ENCODE measurements around the gene GAK.

Gene GAK

GRCh38 chr4:905485-906338 lies 26.4 kb downstream of the GAK start:
- Mint-ChIP-seq H3K36me3 (peaks cover 21% of the 10 kb centered on the region), H3K9me3 (no peaks in the 10 kb centered on the region), H3K27ac (no peak overlapping the region), H3K4me3 (no peak overlapping the region), H3K4me1 (peaks cover 4% of the 10 kb centered on the region), H3K27me3 (no peaks in the 10 kb centered on the region)
- DNase-seq (ENCODE audit: low spot score in 2 of 2) = no peak
- no peak for ATAC-seq (ENCODE audit: low read depth)

DNA sequence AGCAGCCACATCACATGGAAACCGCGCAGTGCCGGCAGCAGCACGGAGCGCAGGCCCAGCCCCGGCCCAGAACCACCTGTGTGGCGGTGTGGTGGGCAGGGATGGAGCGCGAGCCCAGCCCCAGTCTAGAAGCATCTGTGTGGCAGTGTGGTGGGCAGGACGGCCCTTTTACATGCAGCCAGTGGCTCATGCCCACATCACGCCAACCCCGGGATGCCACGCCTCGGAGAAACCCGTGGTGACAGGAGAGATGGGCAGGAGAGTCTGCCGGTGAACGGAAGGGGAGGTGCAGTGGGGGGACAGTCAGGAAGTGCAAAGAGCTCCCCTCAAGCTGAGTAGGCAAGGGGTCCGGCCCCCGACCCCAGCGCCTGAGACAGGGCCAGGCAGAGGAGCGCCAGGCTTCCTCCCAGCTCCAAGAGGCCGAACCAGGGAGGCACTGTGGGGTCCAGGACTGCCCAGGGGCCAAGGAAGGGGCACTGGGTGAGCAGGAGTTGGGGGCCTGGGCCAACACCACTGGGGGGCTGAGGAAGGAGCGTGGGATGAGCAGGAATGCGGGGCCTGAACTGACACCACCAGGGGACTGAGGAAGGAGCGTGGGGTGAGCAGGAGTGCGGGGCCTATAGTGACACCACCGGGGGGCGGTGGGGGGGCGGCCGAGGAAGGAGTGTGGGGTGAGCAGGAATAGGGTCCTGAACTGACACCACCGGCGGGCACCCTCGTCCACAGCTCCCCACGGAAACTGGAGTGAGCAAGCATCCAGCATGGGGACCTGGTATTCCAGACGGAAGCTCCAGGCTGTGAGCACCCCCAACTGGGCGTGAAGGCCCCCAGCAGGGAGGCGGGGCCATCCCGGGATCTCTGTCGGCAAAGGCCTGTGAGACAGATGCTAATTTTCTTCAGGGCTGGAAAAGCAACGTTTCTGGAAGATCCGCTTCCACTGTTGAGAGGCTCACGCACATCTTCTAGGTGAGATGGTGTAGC lies 28.8 kb downstream of the GAK start:
- Mint-ChIP-seq H3K36me3 (peaks cover 25% of the 10 kb centered on the region), H3K27me3 (no peaks in the 10 kb centered on the region), H3K4me3 (no peak overlapping the region), H3K4me1 (peaks cover 12% of the 10 kb centered on the region), H3K27ac (peak overlapping the region; percentile 22), H3K9me3 (no peaks in the 10 kb centered on the region)
- DNase-seq (ENCODE audit: low spot score in 2 of 2) (no peak), ATAC-seq (ENCODE audit: low read depth) (peak; percentile 26)

DNA sequence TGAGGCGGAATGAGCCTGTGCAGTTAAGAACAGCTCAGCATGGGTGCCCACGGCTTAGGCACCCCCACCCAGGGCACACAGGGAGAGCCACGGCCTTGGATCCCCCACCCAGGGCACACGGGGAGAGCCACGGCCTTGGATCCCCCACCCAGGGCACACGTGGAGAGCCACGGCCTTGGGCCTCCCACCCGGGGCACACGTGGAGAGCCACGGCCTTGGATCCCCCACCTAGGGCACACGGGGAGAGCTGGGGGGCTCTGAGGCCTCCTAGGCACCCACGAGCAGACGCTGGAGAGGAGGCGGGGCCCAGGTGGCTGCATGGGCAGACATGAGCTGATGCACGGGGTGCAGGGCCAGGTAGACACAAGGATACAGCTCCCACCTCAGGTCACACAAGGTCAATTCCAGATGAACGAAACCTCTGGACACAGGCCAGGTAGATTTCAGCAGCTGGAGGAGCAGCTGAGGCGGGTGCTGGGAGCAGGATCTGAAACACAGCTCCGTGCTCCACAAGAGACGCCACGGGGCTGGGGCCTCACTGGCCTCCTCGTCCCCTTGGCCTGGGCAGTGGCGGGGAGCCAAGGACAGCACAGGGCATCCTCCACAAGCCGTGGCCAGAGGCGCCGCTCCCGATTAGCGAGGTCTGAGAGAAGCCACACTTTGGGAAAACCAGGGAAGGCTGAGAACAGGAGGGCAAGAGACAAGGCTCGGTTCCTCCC lies 30.8 kb downstream of the GAK start:
- H3K27ac Mint-ChIP-seq = no peak overlapping the region
- H3K4me3 Mint-ChIP-seq = no peak overlapping the region
- ATAC-seq (ENCODE audit: low read depth) = no peak
- H3K36me3 Mint-ChIP-seq = peaks cover 32% of the 10 kb centered on the region
- H3K27me3 Mint-ChIP-seq = no peaks in the 10 kb centered on the region
- DNase-seq (ENCODE audit: low spot score in 2 of 2) = no peak
- no peaks in the 10 kb centered on the region for H3K9me3 Mint-ChIP-seq
- H3K4me1 Mint-ChIP-seq = peaks cover 9% of the 10 kb centered on the region

DNA sequence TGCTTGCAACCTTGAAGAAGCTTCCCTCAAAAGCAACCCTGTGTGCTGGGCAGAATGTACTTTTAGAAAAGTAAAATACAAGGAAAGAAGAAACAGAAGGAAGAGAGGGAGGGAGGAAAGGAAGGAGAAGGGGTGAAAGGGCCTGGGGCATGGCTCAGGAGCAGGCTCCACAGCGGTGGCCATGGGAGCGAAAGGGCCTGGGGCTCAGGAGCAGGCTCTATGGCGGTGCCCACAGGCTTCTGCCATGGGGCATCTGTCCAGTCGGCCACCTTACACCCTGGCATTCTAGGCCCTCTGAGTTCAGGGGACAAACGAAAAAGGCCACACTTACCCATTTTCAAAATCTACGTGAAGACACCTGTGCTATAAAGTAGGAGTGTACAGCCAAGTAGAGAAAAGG lies 31.4 kb downstream of the GAK start:
- ATAC-seq (ENCODE audit: low read depth) = no peak
- H3K36me3 Mint-ChIP-seq = peaks cover 32% of the 10 kb centered on the region
- no peak overlapping the region for H3K27ac Mint-ChIP-seq
- DNase-seq (ENCODE audit: low spot score in 2 of 2) = no peak
- H3K4me3 Mint-ChIP-seq = no peak overlapping the region
- H3K27me3 Mint-ChIP-seq = no peaks in the 10 kb centered on the region
- peaks cover 9% of the 10 kb centered on the region for H3K4me1 Mint-ChIP-seq
- H3K9me3 Mint-ChIP-seq = no peaks in the 10 kb centered on the region

DNA sequence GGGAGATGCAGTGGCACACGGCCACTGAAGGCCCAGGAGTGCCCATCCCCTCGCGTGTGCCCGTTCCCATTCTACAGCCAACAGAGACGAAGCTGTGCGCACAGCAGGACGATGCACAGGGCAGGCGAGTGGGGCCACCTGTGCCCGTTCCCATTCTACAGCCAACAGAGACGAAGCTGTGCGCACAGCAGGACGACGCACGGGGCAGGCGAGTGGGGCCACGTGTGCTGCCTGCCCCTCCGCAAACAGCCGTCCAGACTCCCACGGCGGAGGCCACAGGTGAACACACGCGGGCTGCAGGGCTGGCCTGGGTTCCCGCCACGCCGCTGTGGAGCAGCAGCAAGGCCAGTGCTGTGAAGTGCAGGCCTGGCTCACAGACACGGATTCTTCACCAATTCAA lies 32.0 kb downstream of the GAK start:
- Mint-ChIP-seq H3K36me3 (peaks cover 29% of the 10 kb centered on the region), H3K27ac (no peak overlapping the region), H3K27me3 (no peaks in the 10 kb centered on the region), H3K4me3 (no peak overlapping the region), H3K9me3 (no peaks in the 10 kb centered on the region), H3K4me1 (peaks cover 9% of the 10 kb centered on the region)
- DNase-seq (ENCODE audit: low spot score in 2 of 2) = no peak
- no peak for ATAC-seq (ENCODE audit: low read depth)

GRCh38 chr4:899556-899906 lies 32.6 kb downstream of the GAK start:
- DNase-seq (ENCODE audit: low spot score in 2 of 2) = no peak
- H3K4me1 Mint-ChIP-seq = peaks cover 9% of the 10 kb centered on the region
- H3K4me3 Mint-ChIP-seq = no peak overlapping the region
- ATAC-seq (ENCODE audit: low read depth) = no peak
- H3K36me3 Mint-ChIP-seq = peaks cover 27% of the 10 kb centered on the region
- no peaks in the 10 kb centered on the region for H3K27me3 Mint-ChIP-seq
- H3K27ac Mint-ChIP-seq = no peak overlapping the region
- H3K9me3 Mint-ChIP-seq = no peaks in the 10 kb centered on the region

DNA sequence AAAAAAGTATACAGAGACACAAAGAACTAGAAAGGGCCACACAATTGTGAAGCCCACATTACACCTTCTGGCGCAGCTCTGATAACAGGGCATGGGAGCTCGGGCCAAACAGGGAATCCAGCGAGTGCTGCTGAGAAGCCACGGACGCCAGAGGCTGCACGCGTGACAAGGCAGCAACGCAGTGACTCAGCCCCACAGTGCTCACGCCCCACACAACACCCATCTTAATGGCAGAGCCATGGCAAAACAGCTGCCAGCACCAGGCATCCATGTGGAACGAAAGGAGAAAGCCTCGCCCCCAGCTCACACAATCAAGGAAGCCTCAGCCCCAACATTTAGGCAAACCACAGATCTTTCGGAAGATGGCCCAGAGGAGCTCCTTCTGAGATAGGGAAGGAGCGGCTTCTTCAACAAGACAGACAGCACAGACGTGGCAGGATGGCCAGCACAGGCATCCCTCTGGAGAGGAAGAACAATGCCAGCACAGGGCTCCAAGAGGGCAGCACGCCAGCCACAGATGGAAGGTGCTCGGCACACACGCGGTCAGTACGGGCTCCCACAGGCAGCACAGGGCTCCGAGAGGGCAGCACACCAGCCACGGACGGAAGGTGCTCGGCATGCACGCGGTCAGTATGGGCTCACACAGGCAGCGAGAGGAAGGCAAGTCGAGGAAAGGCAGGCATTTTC lies 33.1 kb downstream of the GAK start:
- ATAC-seq (ENCODE audit: low read depth) = no peak
- Mint-ChIP-seq H3K27me3 (no peaks in the 10 kb centered on the region), H3K4me1 (peaks cover 9% of the 10 kb centered on the region), H3K36me3 (peaks cover 27% of the 10 kb centered on the region), H3K27ac (no peak overlapping the region), H3K9me3 (no peaks in the 10 kb centered on the region), H3K4me3 (no peak overlapping the region)
- DNase-seq (ENCODE audit: low spot score in 2 of 2) = no peak

GRCh38 chr4:898123-898522 lies 34.0 kb downstream of the GAK start:
- no peak overlapping the region for H3K27ac Mint-ChIP-seq
- H3K4me3 Mint-ChIP-seq = no peak overlapping the region
- H3K9me3 Mint-ChIP-seq = no peaks in the 10 kb centered on the region
- ATAC-seq (ENCODE audit: low read depth) = no peak
- DNase-seq (ENCODE audit: low spot score in 2 of 2) = no peak
- H3K36me3 Mint-ChIP-seq = peaks cover 27% of the 10 kb centered on the region
- H3K27me3 Mint-ChIP-seq = no peaks in the 10 kb centered on the region
- peaks cover 9% of the 10 kb centered on the region for H3K4me1 Mint-ChIP-seq

GRCh38 chr4:896630-897029 lies 35.5 kb downstream of the GAK start:
- Mint-ChIP-seq H3K4me3 (no peak overlapping the region), H3K27ac (no peak overlapping the region), H3K9me3 (no peaks in the 10 kb centered on the region), H3K4me1 (peaks cover 7% of the 10 kb centered on the region), H3K36me3 (peaks cover 23% of the 10 kb centered on the region), H3K27me3 (no peaks in the 10 kb centered on the region)
- ATAC-seq (ENCODE audit: low read depth) (no peak), DNase-seq (ENCODE audit: low spot score in 2 of 2) (no peak)

DNA sequence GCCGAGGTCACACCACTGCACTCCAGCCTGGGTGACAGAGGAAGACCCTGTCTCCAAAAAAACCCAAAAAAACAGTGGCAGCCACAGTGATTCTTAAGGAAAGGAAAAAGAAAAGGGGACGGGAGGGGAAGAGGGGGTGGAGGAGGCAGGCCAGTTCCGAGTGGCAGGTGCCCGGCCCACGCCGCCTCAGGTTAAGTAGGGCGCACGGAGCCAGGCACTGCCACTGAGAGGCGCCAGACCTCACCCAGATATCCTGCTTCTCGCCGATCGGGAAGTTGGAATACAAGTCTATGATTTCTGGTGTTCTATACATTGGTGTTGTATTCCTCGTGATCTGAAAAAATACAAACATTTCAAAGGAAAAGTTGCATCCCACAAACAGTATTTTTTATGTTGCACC lies 35.9 kb downstream of the GAK start:
- DNase-seq (ENCODE audit: low spot score in 2 of 2) = no peak
- Mint-ChIP-seq H3K36me3 (peaks cover 23% of the 10 kb centered on the region), H3K27ac (no peak overlapping the region), H3K9me3 (no peaks in the 10 kb centered on the region), H3K4me3 (no peak overlapping the region), H3K4me1 (peaks cover 7% of the 10 kb centered on the region), H3K27me3 (no peaks in the 10 kb centered on the region)
- ATAC-seq (ENCODE audit: low read depth) = no peak

DNA sequence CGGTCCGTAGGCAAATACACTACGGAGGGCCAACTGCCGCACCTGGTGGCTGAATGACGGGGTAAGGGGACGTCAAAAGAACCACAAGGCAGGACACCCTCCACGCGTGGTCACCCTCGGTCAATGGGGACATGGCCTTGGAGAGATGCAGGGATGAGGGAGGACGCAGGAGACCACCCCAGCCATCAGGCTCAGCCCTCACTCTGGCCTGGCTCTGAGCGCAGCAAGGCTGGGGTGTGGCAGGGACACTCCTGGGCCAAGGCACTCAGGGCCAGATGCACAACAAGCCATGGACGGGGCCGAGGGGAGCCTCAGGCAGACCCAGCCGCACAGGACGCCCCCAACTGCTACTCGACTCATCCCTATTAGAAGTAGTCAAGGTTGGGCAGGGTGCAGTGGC lies 36.5 kb downstream of the GAK start:
- Mint-ChIP-seq H3K36me3 (peaks cover 23% of the 10 kb centered on the region), H3K27ac (no peak overlapping the region), H3K4me3 (no peak overlapping the region), H3K9me3 (no peaks in the 10 kb centered on the region), H3K4me1 (peaks cover 7% of the 10 kb centered on the region), H3K27me3 (no peaks in the 10 kb centered on the region)
- DNase-seq (ENCODE audit: low spot score in 2 of 2) (no peak), ATAC-seq (ENCODE audit: low read depth) (no peak)

DNA sequence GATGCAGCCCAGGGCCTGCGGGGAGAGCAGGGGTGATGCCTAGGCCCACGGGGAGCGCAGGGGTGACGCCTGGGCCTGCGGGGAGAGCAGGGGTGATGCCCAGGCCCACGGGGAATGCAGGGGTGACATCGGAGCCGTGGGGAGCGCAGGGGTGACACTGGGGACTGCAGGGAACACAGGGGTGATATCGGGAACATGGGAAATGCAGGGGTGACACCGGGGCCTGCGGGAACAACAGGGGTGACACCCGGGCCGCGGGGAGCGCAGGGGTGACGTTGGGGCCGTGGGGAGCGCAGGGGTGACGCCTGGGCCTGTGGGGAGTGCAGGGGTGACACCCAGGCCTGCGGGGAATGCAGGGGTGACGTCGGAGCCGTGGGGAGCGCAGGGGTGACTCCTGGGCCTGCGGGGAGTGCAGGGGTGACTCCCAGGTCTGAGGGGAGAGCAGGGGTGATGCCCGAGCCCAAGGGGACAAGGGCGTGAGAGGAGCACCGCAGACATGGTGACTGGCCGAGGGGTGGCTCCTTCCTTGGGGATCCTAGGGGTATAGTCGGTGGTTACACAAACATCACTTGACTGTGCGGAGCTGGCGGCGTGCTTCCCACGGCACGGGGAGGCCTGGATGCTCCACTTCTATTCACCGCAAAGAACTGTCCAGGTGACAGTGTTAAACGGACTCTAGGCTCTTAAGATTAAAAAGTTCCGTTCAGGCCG lies 38.0 kb downstream of the GAK start:
- Mint-ChIP-seq H3K9me3 (no peaks in the 10 kb centered on the region), H3K27ac (peak overlapping the region; percentile 28)

More for the DNA sequence above, 38.0 kb downstream of the GAK start:
- DNase-seq (ENCODE audit: low spot score in 2 of 2) (no peak), ATAC-seq (ENCODE audit: low read depth) (no peak)
- Mint-ChIP-seq H3K27me3 (no peaks in the 10 kb centered on the region), H3K4me3 (no peak overlapping the region), H3K4me1 (peaks cover 2% of the 10 kb centered on the region), H3K36me3 (peaks cover 16% of the 10 kb centered on the region)
